Activated naive CD8-positive, alpha-beta T cell (primary cell): ENCODE measurements around the gene NTNG1.
"Not testable (repeated sequence)": the region's sequence is repeated elsewhere in the genome, so short reads cannot be mapped to it uniquely, and the experiment has no call there.

ENCODE experiments used
- H3K27ac Mint-ChIP-seq: one replicate; pipeline ENCODE4 v1.8.0; 2021; ENCODE audit warnings: mixed read lengths
- H3K27me3 Mint-ChIP-seq: one replicate; pipeline ENCODE4 v1.8.0; 2021; ENCODE audit warnings: mixed read lengths
- H3K36me3 Mint-ChIP-seq: one replicate; pipeline ENCODE4 v1.8.0; 2021; ENCODE audit warnings: mixed read lengths
- H3K4me1 Mint-ChIP-seq: one replicate; pipeline ENCODE4 v1.8.0; 2021; ENCODE audit warnings: low read depth, mixed read lengths
- H3K4me3 Mint-ChIP-seq: one replicate; pipeline ENCODE4 v1.8.0; 2021; ENCODE audit warnings: mild to moderate bottlenecking, mixed read lengths
- H3K9me3 Mint-ChIP-seq: one replicate; pipeline ENCODE4 v1.8.0; 2021; ENCODE audit warnings: low read depth, mixed read lengths

NTNG1 gene

GRCh38 chr1:107164901-107165300 lies 24.1 kb downstream of the NTNG1 start:
- not testable (repeated sequence) for H3K36me3 Mint-ChIP-seq, H3K4me1 Mint-ChIP-seq, H3K9me3 Mint-ChIP-seq, H3K4me3 Mint-ChIP-seq, H3K27me3 Mint-ChIP-seq, H3K27ac Mint-ChIP-seq

- Mint-ChIP-seq H3K27me3 (peaks cover 4% of the 10 kb centered on the region), H3K4me3 (no peak overlapping the region), H3K4me1 (no peaks in the 10 kb centered on the region), H3K36me3 (no peaks in the 10 kb centered on the region), H3K27ac (no peak overlapping the region), H3K9me3 (peaks cover 4% of the 10 kb centered on the region)
Measured at GRCh38 chr1:107169615-107170014, 28.8 kb downstream of the NTNG1 start.

- no peaks in the 10 kb centered on the region for H3K4me1 Mint-ChIP-seq
- no peak overlapping the region for H3K4me3 Mint-ChIP-seq
- no peaks in the 10 kb centered on the region for H3K36me3 Mint-ChIP-seq
- H3K27ac Mint-ChIP-seq = no peak overlapping the region
- peaks cover 2% of the 10 kb centered on the region for H3K27me3 Mint-ChIP-seq
- no peaks in the 10 kb centered on the region for H3K9me3 Mint-ChIP-seq
Measured at GRCh38 chr1:107171333-107171732, 30.5 kb downstream of the NTNG1 start.

GRCh38 chr1:107172450-107173170 lies 31.8 kb downstream of the NTNG1 start:
- H3K27me3 Mint-ChIP-seq = peaks cover 4% of the 10 kb centered on the region
- no peaks in the 10 kb centered on the region for H3K9me3 Mint-ChIP-seq
- H3K27ac Mint-ChIP-seq = no peak overlapping the region
- no peaks in the 10 kb centered on the region for H3K4me1 Mint-ChIP-seq
- no peak overlapping the region for H3K4me3 Mint-ChIP-seq
- no peaks in the 10 kb centered on the region for H3K36me3 Mint-ChIP-seq

- H3K9me3 Mint-ChIP-seq = no peaks in the 10 kb centered on the region
- H3K36me3 Mint-ChIP-seq = no peaks in the 10 kb centered on the region
- peaks cover 4% of the 10 kb centered on the region for H3K27me3 Mint-ChIP-seq
- no peak overlapping the region for H3K27ac Mint-ChIP-seq
- no peaks in the 10 kb centered on the region for H3K4me1 Mint-ChIP-seq
- H3K4me3 Mint-ChIP-seq = no peak overlapping the region
Measured at GRCh38 chr1:107175102-107175909, 34.5 kb downstream of the NTNG1 start.

- Mint-ChIP-seq H3K27me3 (peaks cover 5% of the 10 kb centered on the region), H3K4me3 (no peak overlapping the region), H3K27ac (no peak overlapping the region), H3K9me3 (no peaks in the 10 kb centered on the region), H3K4me1 (no peaks in the 10 kb centered on the region), H3K36me3 (no peaks in the 10 kb centered on the region)
Measured at GRCh38 chr1:107181253-107181969, 40.6 kb downstream of the NTNG1 start.

- no peak overlapping the region for H3K27ac Mint-ChIP-seq
- H3K27me3 Mint-ChIP-seq = peaks cover 2% of the 10 kb centered on the region
- H3K9me3 Mint-ChIP-seq = no peaks in the 10 kb centered on the region
- no peaks in the 10 kb centered on the region for H3K36me3 Mint-ChIP-seq
- no peaks in the 10 kb centered on the region for H3K4me1 Mint-ChIP-seq
- H3K4me3 Mint-ChIP-seq = no peak overlapping the region
Measured at GRCh38 chr1:107183011-107183410, 42.2 kb downstream of the NTNG1 start.

- Mint-ChIP-seq H3K27me3 (peaks cover 2% of the 10 kb centered on the region), H3K9me3 (no peaks in the 10 kb centered on the region), H3K4me1 (no peaks in the 10 kb centered on the region), H3K27ac (no peak overlapping the region), H3K4me3 (no peak overlapping the region), H3K36me3 (no peaks in the 10 kb centered on the region)
Measured at GRCh38 chr1:107184888-107185287, 44.0 kb downstream of the NTNG1 start.

GRCh38 chr1:107187399-107187798 lies 46.6 kb downstream of the NTNG1 start:
- Mint-ChIP-seq H3K27ac (no peak overlapping the region), H3K36me3 (no peaks in the 10 kb centered on the region), H3K9me3 (no peaks in the 10 kb centered on the region), H3K4me3 (no peak overlapping the region), H3K27me3 (peaks cover 2% of the 10 kb centered on the region), H3K4me1 (no peaks in the 10 kb centered on the region)

GRCh38 chr1:107188160-107188559 lies 47.3 kb downstream of the NTNG1 start:
- peaks cover 2% of the 10 kb centered on the region for H3K27me3 Mint-ChIP-seq
- H3K4me1 Mint-ChIP-seq = no peaks in the 10 kb centered on the region
- no peak overlapping the region for H3K27ac Mint-ChIP-seq
- no peak overlapping the region for H3K4me3 Mint-ChIP-seq
- no peaks in the 10 kb centered on the region for H3K36me3 Mint-ChIP-seq
- no peaks in the 10 kb centered on the region for H3K9me3 Mint-ChIP-seq

GRCh38 chr1:107194380-107194779 lies 53.5 kb downstream of the NTNG1 start:
- Mint-ChIP-seq H3K9me3 (no peaks in the 10 kb centered on the region), H3K4me3 (no peak overlapping the region), H3K27ac (no peak overlapping the region), H3K27me3 (no peaks in the 10 kb centered on the region), H3K36me3 (no peaks in the 10 kb centered on the region), H3K4me1 (no peaks in the 10 kb centered on the region)

GRCh38 chr1:107195476-107195875 lies 54.6 kb downstream of the NTNG1 start:
- Mint-ChIP-seq H3K36me3 (no peaks in the 10 kb centered on the region), H3K27me3 (no peaks in the 10 kb centered on the region), H3K4me1 (no peaks in the 10 kb centered on the region), H3K4me3 (no peak overlapping the region), H3K27ac (no peak overlapping the region), H3K9me3 (no peaks in the 10 kb centered on the region)

GRCh38 chr1:107196973-107197562 lies 56.2 kb downstream of the NTNG1 start:
- Mint-ChIP-seq H3K9me3 (peaks cover 6% of the 10 kb centered on the region), H3K4me1 (no peaks in the 10 kb centered on the region), H3K27ac (no peak overlapping the region), H3K27me3 (no peaks in the 10 kb centered on the region), H3K36me3 (no peaks in the 10 kb centered on the region), H3K4me3 (no peak overlapping the region)

- Mint-ChIP-seq H3K27ac (no peak overlapping the region), H3K4me1 (no peaks in the 10 kb centered on the region), H3K4me3 (no peak overlapping the region), H3K9me3 (peaks cover 6% of the 10 kb centered on the region), H3K27me3 (no peaks in the 10 kb centered on the region), H3K36me3 (no peaks in the 10 kb centered on the region)
Measured at GRCh38 chr1:107198561-107198960, 57.7 kb downstream of the NTNG1 start.

GRCh38 chr1:107200631-107201030 lies 59.8 kb downstream of the NTNG1 start:
- Mint-ChIP-seq H3K4me1 (no peaks in the 10 kb centered on the region), H3K9me3 (peaks cover 6% of the 10 kb centered on the region), H3K36me3 (no peaks in the 10 kb centered on the region), H3K27ac (no peak overlapping the region), H3K4me3 (no peak overlapping the region), H3K27me3 (no peaks in the 10 kb centered on the region)
